Activated T-helper 1 cell treated with anti-CD3 and anti-CD28 coated beads, Interleukin-12 subunit alpha, Interleukin-12 subunit beta, Interleukin-2, Interleukin-4 antibody, amounts not matched to agents 30 ng/mL and 10 ng/mL and 1 ng/mL, durations not matched to agents 14 hours and 24 hours and 36 hours (primary cell): ENCODE data around the gene AMY2A. TPM values are rescaled to one million over a fixed set of nuclear protein-coding genes. Genes with fewer than 3 reads are reported as not detected.
"Not testable (repeated sequence)": the region's sequence is repeated elsewhere in the genome, so short reads cannot be mapped to it uniquely, and the experiment has no call there.

Source experiments
- DNase-seq: peaks from one replicate; pipeline ENCODE4 v3.0.0; 2021; ENCODE audit warnings: low spot score
- H3K27ac Mint-ChIP-seq: one replicate; pipeline ENCODE4 v1.8.0; 2021; ENCODE audit warnings: mild to moderate bottlenecking, mixed read lengths
- H3K27me3 Mint-ChIP-seq: one replicate; pipeline ENCODE4 v1.8.0; 2022; ENCODE audit warnings: mild to moderate bottlenecking, moderate library complexity, mixed read lengths; ENCODE audit not compliant: insufficient read depth
- H3K36me3 Mint-ChIP-seq: one replicate; pipeline ENCODE4 v1.8.0; 2021; ENCODE audit warnings: low read depth, mixed read lengths
- H3K4me1 Mint-ChIP-seq: one replicate; pipeline ENCODE4 v1.8.0; 2021; ENCODE audit warnings: low read depth, mixed read lengths
- H3K4me3 Mint-ChIP-seq: one replicate; pipeline ENCODE4 v1.8.0; 2021; ENCODE audit warnings: mild to moderate bottlenecking, moderate library complexity, mixed read lengths
- H3K9me3 Mint-ChIP-seq: one replicate; pipeline ENCODE4 v1.8.0; 2021; ENCODE audit warnings: mixed read lengths
- intact Hi-C: fragments of 100-400 bp; cut with micrococcal nuclease; formaldehyde crosslinking; loops from one replicate; pipeline ENCODE4 v1.15.1; 2024
- total RNA-seq: library from RNA; stranded (reverse); gene quantifications from 2 replicates; pipeline ENCODE4 v1.2.3, GENCODE V29; 2022

The AMY2A gene
- total RNA-seq, result not detected in 2 replicates

- H3K27ac Mint-ChIP-seq, H3K9me3 Mint-ChIP-seq, DNase-seq, H3K27me3 Mint-ChIP-seq, H3K4me1 Mint-ChIP-seq, intact Hi-C loops, H3K4me3 Mint-ChIP-seq, H3K36me3 Mint-ChIP-seq: not testable (repeated sequence)
Observed at GRCh38 chr1:103616994-103617477, at the start of gene AMY2A. AMY2A (plus strand) TSS chr1:103617427; CDS start chr1:103617441, 14 bp downstream.

- H3K27ac Mint-ChIP-seq, result no peak overlapping the region
- intact Hi-C loops, result no loop called here
- H3K27me3 Mint-ChIP-seq, result no peaks in the 10 kb centered on the region
- H3K9me3 Mint-ChIP-seq, result no peaks in the 10 kb centered on the region
- H3K4me3 Mint-ChIP-seq, result no peak overlapping the region
- no peak for DNase-seq
- no peaks in the 10 kb centered on the region for H3K4me1 Mint-ChIP-seq
- peaks cover 2% of the 10 kb centered on the region for H3K36me3 Mint-ChIP-seq
Observed at GRCh38 chr1:103569493-103569892, 47.7 kb upstream of the AMY2A start.

GRCh38 chr1:103571289-103571688 lies 45.9 kb upstream of the AMY2A start, which contains the start of gene AMY2B:
AMY2B (plus strand) TSS chr1:103571589; CDS start chr1:103571603, 14 bp downstream.
- H3K36me3 Mint-ChIP-seq, DNase-seq, intact Hi-C loops, H3K27ac Mint-ChIP-seq, H3K4me3 Mint-ChIP-seq, H3K4me1 Mint-ChIP-seq, H3K9me3 Mint-ChIP-seq, H3K27me3 Mint-ChIP-seq: not testable (repeated sequence)

- Mint-ChIP-seq H3K27me3 (no peaks in the 10 kb centered on the region), H3K4me1 (no peaks in the 10 kb centered on the region), H3K27ac (no peak overlapping the region), H3K36me3 (no peaks in the 10 kb centered on the region), H3K9me3 (no peaks in the 10 kb centered on the region), H3K4me3 (no peak overlapping the region)
- intact Hi-C loops, result no loop called here
- DNase-seq, result no peak
Observed at GRCh38 chr1:103576065-103576464, 41.2 kb upstream of the AMY2A start.

GRCh38 chr1:103576784-103577183 lies 40.4 kb upstream of the AMY2A start:
- H3K4me3 Mint-ChIP-seq, DNase-seq, H3K36me3 Mint-ChIP-seq: not testable (repeated sequence)

GRCh38 chr1:103582464-103582863 lies 34.8 kb upstream of the AMY2A start:
- Mint-ChIP-seq H3K9me3 (peaks cover 3% of the 10 kb centered on the region), H3K4me3 (no peak overlapping the region), H3K27ac (no peak overlapping the region), H3K4me1 (no peaks in the 10 kb centered on the region), H3K27me3 (no peaks in the 10 kb centered on the region), H3K36me3 (no peaks in the 10 kb centered on the region)
- DNase-seq, result no peak
- intact Hi-C loops, result no loop called here

More at GRCh38 chr1:103576784-103577183, 40.4 kb upstream of the AMY2A start:
- H3K27me3 Mint-ChIP-seq, H3K9me3 Mint-ChIP-seq, intact Hi-C loops, H3K27ac Mint-ChIP-seq, H3K4me1 Mint-ChIP-seq: not testable (repeated sequence)

- no peak for DNase-seq
- H3K4me3 Mint-ChIP-seq, result no peak overlapping the region
- H3K27ac Mint-ChIP-seq, result no peak overlapping the region
- peaks cover 6% of the 10 kb centered on the region for H3K9me3 Mint-ChIP-seq
- H3K27me3 Mint-ChIP-seq, result no peaks in the 10 kb centered on the region
- intact Hi-C loops, result no loop called here
- H3K36me3 Mint-ChIP-seq, result no peaks in the 10 kb centered on the region
- no peaks in the 10 kb centered on the region for H3K4me1 Mint-ChIP-seq
Observed at GRCh38 chr1:103583887-103584286, 33.3 kb upstream of the AMY2A start.

GRCh38 chr1:103584537-103584936 lies 32.7 kb upstream of the AMY2A start:
- H3K36me3 Mint-ChIP-seq, result no peaks in the 10 kb centered on the region
- peaks cover 10% of the 10 kb centered on the region for H3K9me3 Mint-ChIP-seq
- no peak for DNase-seq
- intact Hi-C loops, result no loop called here
- no peaks in the 10 kb centered on the region for H3K27me3 Mint-ChIP-seq
- H3K4me1 Mint-ChIP-seq, result no peaks in the 10 kb centered on the region
- H3K27ac Mint-ChIP-seq, result no peak overlapping the region
- no peak overlapping the region for H3K4me3 Mint-ChIP-seq

GRCh38 chr1:103602740-103603139 lies 14.5 kb upstream of the AMY2A start:
- H3K27ac Mint-ChIP-seq, H3K4me1 Mint-ChIP-seq, H3K4me3 Mint-ChIP-seq, DNase-seq, H3K36me3 Mint-ChIP-seq, intact Hi-C loops, H3K9me3 Mint-ChIP-seq, H3K27me3 Mint-ChIP-seq: not testable (repeated sequence)

- no peak overlapping the region for H3K4me3 Mint-ChIP-seq
- H3K27ac Mint-ChIP-seq, result no peak overlapping the region
- no peaks in the 10 kb centered on the region for H3K9me3 Mint-ChIP-seq
- H3K4me1 Mint-ChIP-seq, result no peaks in the 10 kb centered on the region
- no peak for DNase-seq
- H3K27me3 Mint-ChIP-seq, result peaks cover 3% of the 10 kb centered on the region
- H3K36me3 Mint-ChIP-seq, result no peaks in the 10 kb centered on the region
- intact Hi-C loops, result no loop called here
Observed at GRCh38 chr1:103616362-103616761, 865 bp upstream of the AMY2A start.

GRCh38 chr1:103627436-103627835 lies 10.2 kb downstream of the AMY2A start:
- DNase-seq, H3K4me1 Mint-ChIP-seq, H3K4me3 Mint-ChIP-seq, H3K36me3 Mint-ChIP-seq, H3K27ac Mint-ChIP-seq, intact Hi-C loops, H3K9me3 Mint-ChIP-seq, H3K27me3 Mint-ChIP-seq: not testable (repeated sequence)

- H3K9me3 Mint-ChIP-seq, DNase-seq, H3K27ac Mint-ChIP-seq, H3K4me3 Mint-ChIP-seq, H3K4me1 Mint-ChIP-seq, H3K36me3 Mint-ChIP-seq, H3K27me3 Mint-ChIP-seq, intact Hi-C loops: not testable (repeated sequence)
Observed at GRCh38 chr1:103641194-103641593, 24.0 kb downstream of the AMY2A start.

- H3K9me3 Mint-ChIP-seq, intact Hi-C loops, H3K27me3 Mint-ChIP-seq, H3K36me3 Mint-ChIP-seq, H3K4me1 Mint-ChIP-seq, DNase-seq, H3K4me3 Mint-ChIP-seq, H3K27ac Mint-ChIP-seq: not testable (repeated sequence)
Observed at GRCh38 chr1:103643908-103644307, 26.7 kb downstream of the AMY2A start.

- H3K4me3 Mint-ChIP-seq, H3K9me3 Mint-ChIP-seq, DNase-seq, H3K36me3 Mint-ChIP-seq, H3K27me3 Mint-ChIP-seq, H3K27ac Mint-ChIP-seq, intact Hi-C loops, H3K4me1 Mint-ChIP-seq: not testable (repeated sequence)
Observed at GRCh38 chr1:103650305-103650704, 33.1 kb downstream of the AMY2A start.
